GM12801 (cell line): ENCODE data around the gene PPFIBP1.

Experiments used
- TF ChIP-seq, protein P1 (sequence below): IDR thresholded peaks from one replicate; pipeline ENCODE4 v1.5.1; 2011; ENCODE audit warnings: control low read depth; ENCODE audit not compliant: insufficient read length; ENCODE audit errors: extremely low read depth

The PPFIBP1 gene

GRCh38 chr12:27695556-27696292 lies 171.7 kb downstream of the PPFIBP1 start:
- TF ChIP-seq, protein P1, sequence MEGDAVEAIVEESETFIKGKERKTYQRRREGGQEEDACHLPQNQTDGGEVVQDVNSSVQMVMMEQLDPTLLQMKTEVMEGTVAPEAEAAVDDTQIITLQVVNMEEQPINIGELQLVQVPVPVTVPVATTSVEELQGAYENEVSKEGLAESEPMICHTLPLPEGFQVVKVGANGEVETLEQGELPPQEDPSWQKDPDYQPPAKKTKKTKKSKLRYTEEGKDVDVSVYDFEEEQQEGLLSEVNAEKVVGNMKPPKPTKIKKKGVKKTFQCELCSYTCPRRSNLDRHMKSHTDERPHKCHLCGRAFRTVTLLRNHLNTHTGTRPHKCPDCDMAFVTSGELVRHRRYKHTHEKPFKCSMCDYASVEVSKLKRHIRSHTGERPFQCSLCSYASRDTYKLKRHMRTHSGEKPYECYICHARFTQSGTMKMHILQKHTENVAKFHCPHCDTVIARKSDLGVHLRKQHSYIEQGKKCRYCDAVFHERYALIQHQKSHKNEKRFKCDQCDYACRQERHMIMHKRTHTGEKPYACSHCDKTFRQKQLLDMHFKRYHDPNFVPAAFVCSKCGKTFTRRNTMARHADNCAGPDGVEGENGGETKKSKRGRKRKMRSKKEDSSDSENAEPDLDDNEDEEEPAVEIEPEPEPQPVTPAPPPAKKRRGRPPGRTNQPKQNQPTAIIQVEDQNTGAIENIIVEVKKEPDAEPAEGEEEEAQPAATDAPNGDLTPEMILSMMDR: no peak

GRCh38 chr12:27696293-27696652 lies 172.3 kb downstream of the PPFIBP1 start, which contains the start of gene REP15:
Gene REP15, plus strand, starts transcription at chr12:27696447. Its CDS starts 116 bp downstream, at chr12:27696563.
- TF ChIP-seq, protein P1: no peak

GRCh38 chr12:27696864-27697564 lies 173.0 kb downstream of the PPFIBP1 start:
- TF ChIP-seq, protein P1: no peak

DNA sequence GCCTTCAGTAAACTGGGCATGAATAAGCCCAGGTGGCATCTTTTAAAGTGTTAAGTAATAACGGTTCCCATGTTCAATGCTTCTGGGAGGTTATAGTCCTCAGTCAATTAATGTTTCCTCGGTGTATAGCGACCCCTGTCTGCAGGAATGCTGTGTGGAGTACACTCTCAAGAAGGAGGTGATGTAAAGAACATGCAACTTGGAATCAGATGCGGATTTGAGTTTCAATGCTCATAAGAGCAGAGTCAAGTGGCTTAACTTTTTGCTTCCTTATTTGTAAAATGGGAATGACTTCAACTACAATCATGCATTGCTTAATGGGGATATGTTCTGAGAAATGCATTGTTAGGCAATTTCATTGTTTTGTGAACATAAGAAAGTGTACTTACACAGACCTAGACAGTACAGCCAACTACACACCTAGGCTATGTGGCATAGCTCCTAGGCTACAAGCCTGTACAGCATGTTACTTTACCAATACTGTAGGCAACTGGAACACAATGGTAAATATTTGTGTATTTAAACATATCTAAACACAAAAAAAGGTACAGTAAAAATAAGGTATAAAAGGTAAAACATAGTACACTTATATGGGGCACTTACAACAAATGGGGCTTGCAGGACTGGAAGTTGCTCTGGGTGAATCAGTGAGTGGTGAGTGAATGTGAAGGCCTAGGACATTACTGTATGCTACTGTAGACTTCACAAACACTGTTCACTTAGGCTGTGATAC lies 179.9 kb downstream of the PPFIBP1 start:
- TF ChIP-seq, protein P1: peak; percentile 26

DNA sequence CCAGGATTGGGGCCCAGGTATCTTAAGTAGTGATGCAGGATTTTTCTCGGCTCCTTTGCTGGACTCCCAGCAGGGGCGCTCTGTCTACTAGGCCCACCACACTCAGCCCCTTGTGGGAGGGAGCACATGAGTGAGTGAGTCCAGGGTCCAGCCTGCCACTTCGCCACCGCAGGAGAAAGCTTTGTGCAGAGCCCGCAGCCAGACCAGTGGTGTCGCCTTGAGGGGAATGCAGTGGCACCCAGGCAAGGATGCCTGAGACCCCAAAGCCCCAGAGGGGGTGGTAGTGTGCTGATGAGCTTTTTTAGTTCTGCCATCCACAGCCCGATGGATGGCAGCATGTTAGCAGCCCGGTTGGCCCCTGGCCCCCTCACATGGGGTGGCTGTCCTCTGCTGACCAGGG lies 181.3 kb downstream of the PPFIBP1 start:
- TF ChIP-seq, protein P1: no peak

GRCh38 chr12:27707216-27707615 lies 183.2 kb downstream of the PPFIBP1 start:
- TF ChIP-seq, protein P1: no peak
